ENCODE results near the gene TRIM2.

- TF ChIP-seq CTCF (conservative IDR thresholded peaks at IDR 0.05; ENCODE audit: low read length) (no peak), EZH2phosphoT487 (IDR thresholded peaks at IDR 0.05; ENCODE audit: borderline replicate concordance, low read depth, low read length) (no peak)
Measured at GRCh38 chr4:153281476-153281875, 77.2 kb downstream of the TRIM2 start.
